HG03097 (cell line): Measurements from ENCODE around the gene ZSCAN12.
"Not testable (repeated sequence)": the region's sequence is repeated elsewhere in the genome, so short reads cannot be mapped to it uniquely, and the experiment has no call there.

ENCODE experiments used
- ATAC-seq: cut with Tn5 transposase; IDR thresholded peaks from one replicate; pipeline ENCODE4 v1.9.1; 2021; ENCODE audit not compliant: unreplicated experiment, low FRiP score

Gene ZSCAN12

GRCh38 chr6:28399350-28400121 lies at the start of gene ZSCAN12:
Gene ZSCAN12 (minus strand): TSS chr6:28399747. CDS start chr6:28398405, 1,342 bp downstream.
- ATAC-seq: peak; percentile 91

- ATAC-seq: no peak
Observed at GRCh38 chr6:28449056-28449455, 49.5 kb upstream of the ZSCAN12 start.

GRCh38 chr6:28447512-28447906 lies 48.0 kb upstream of the ZSCAN12 start:
- not testable (repeated sequence) for ATAC-seq

GRCh38 chr6:28446818-28447511 lies 47.4 kb upstream of the ZSCAN12 start:
- no peak for ATAC-seq

GRCh38 chr6:28444759-28445158 lies 45.2 kb upstream of the ZSCAN12 start:
- ATAC-seq: not testable (repeated sequence)

GRCh38 chr6:28443112-28443773 lies 43.7 kb upstream of the ZSCAN12 start, which contains the start of gene ZSCAN23:
Gene ZSCAN23 (minus strand): TSS chr6:28443491. CDS start chr6:28436266, 7,225 bp downstream.
- ATAC-seq: peak; percentile 81

- no peak for ATAC-seq
Observed at GRCh38 chr6:28442586-28442985, 43.0 kb upstream of the ZSCAN12 start.

GRCh38 chr6:28436404-28436803 lies 36.9 kb upstream of the ZSCAN12 start:
- no peak for ATAC-seq

- no peak for ATAC-seq
Observed at GRCh38 chr6:28433119-28433518, 33.6 kb upstream of the ZSCAN12 start.

- no peak for ATAC-seq
Observed at GRCh38 chr6:28429781-28430180, 30.2 kb upstream of the ZSCAN12 start.

- no peak for ATAC-seq
Observed at GRCh38 chr6:28425944-28426541, 26.5 kb upstream of the ZSCAN12 start.

GRCh38 chr6:28424163-28424562 lies 24.6 kb upstream of the ZSCAN12 start:
- ATAC-seq: no peak

GRCh38 chr6:28423546-28423945 lies 24.0 kb upstream of the ZSCAN12 start:
- ATAC-seq: no peak

GRCh38 chr6:28413681-28414080 lies 14.1 kb upstream of the ZSCAN12 start:
- ATAC-seq: no peak

- no peak for ATAC-seq
Observed at GRCh38 chr6:28410767-28411166, 11.2 kb upstream of the ZSCAN12 start.

GRCh38 chr6:28408076-28408802 lies 8.7 kb upstream of the ZSCAN12 start:
- no peak for ATAC-seq

GRCh38 chr6:28407401-28407800 lies 7.9 kb upstream of the ZSCAN12 start:
- no peak for ATAC-seq

GRCh38 chr6:28403923-28404322 lies 4.4 kb upstream of the ZSCAN12 start:
- not testable (repeated sequence) for ATAC-seq

GRCh38 chr6:28402197-28402596 lies 2.6 kb upstream of the ZSCAN12 start:
- ATAC-seq: no peak

GRCh38 chr6:28401172-28401571 lies 1.6 kb upstream of the ZSCAN12 start:
- ATAC-seq: no peak
